Left ventricle myocardium superior (tissue), 1 donor: ENCODE data around the gene MAD1L1. TPM values are rescaled to one million over a fixed set of nuclear protein-coding genes. Genes with fewer than 3 reads are reported as not detected.
A peak's percentile ranks its signal among the peaks of the same experiment; 100 is the strongest.

Source experiments
- ATAC-seq: fragments of 200-7000 bp; cut with Tn5 transposase; one replicate; pipeline ENCODE4 v1.9.1; 2020; ENCODE audit warnings: mild to moderate bottlenecking, moderate library complexity
- DNase-seq: peaks from one replicate; pipeline ENCODE4 v3.0.0-alpha.2; 2020
- intact Hi-C: fragments of 100-400 bp; cut with micrococcal nuclease; formaldehyde crosslinking; loops from one replicate; pipeline ENCODE4 v1.11.0; 2022
- total RNA-seq: library from RNA; stranded (reverse); fragmentation: NEBNext Ultra II Directional; extraction: Animal tissue kit (Norgen Biotek cat#: 25700); gene quantifications from one replicate; pipeline ENCODE4 v1.2.1, GENCODE V29; 2021
- donor health status: DM: no; HTN: yes; CAD: no; lungs with severe emphysema.

The MAD1L1 gene
- total RNA-seq, 1 donor from 2014 or later: 19.1 TPM

DNA sequence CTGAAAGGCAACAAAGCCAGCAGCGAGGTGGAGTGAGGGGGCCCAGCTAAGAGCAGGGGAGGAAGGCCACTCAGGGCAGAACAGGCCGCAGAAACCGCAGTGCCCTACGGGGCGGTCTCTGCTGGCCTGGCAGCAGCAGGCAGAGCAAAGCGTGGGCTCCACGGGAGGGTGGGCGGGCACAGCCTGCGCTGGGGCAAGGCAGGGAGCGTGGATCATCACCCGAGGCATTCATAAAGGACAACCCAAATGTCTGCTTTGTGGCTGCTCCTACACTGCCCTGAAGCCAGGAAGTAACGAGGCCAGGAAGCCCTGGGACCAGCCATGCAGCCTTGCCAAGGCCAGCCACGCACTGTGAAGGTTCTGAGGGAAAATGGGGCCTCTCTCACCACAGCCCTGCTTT, 127.5 kb downstream of the MAD1L1 start:
- DNase-seq (no peak), ATAC-seq (no peak)
- intact Hi-C loops: no loop called here

DNA sequence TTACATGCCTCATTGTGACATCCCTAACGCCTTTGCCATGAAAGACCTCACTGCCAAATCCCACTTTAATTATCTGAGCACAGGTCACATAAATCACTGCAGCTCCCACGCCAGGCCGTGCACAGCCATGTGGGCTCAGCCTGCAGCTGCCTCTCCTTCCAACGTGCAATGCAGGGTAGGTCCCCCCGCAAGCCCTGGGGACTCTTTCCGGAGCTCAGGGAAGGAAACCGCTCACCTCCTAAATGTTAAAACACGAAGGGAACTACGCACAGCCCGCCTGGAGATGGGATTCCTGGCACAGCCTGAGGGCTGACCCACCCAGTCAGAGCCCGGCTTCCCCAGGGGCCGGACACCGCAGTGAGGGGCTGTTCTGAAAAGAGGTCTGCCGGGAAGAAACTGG, 128.0 kb downstream of the MAD1L1 start:
- intact Hi-C loops: no loop called here
- ATAC-seq (no peak), DNase-seq (no peak)

DNA sequence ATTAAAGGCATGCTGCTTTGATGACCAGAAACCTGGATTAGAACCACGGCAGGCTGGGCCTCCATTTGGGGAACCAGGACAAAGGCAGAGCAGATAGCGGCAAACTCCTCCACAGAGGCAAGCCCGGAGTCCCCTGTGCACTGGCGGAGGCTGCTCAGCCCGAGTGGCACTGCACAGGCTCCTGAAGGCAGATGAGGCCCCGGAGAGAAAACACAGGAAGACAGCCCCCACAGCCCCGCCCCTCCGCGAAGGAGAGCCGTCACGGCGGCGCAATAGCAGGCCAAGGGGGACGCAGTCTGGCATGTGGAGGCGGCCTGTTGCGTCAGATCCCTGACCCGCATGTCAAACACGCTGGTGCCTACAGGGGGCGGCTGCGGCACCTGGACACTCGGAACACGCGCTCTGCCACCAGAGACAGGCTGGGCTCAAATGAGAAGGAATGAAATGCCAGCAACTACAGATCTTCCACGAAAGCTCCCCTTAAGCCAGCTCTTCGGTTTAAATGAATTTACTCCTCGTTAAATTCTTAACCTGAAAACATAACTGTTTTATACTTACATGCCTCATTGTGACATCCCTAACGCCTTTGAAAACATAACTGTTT, 128.5 kb downstream of the MAD1L1 start:
- ATAC-seq (peak; percentile 89), DNase-seq (peak; percentile 93)
- intact Hi-C loops: no loop called here

DNA sequence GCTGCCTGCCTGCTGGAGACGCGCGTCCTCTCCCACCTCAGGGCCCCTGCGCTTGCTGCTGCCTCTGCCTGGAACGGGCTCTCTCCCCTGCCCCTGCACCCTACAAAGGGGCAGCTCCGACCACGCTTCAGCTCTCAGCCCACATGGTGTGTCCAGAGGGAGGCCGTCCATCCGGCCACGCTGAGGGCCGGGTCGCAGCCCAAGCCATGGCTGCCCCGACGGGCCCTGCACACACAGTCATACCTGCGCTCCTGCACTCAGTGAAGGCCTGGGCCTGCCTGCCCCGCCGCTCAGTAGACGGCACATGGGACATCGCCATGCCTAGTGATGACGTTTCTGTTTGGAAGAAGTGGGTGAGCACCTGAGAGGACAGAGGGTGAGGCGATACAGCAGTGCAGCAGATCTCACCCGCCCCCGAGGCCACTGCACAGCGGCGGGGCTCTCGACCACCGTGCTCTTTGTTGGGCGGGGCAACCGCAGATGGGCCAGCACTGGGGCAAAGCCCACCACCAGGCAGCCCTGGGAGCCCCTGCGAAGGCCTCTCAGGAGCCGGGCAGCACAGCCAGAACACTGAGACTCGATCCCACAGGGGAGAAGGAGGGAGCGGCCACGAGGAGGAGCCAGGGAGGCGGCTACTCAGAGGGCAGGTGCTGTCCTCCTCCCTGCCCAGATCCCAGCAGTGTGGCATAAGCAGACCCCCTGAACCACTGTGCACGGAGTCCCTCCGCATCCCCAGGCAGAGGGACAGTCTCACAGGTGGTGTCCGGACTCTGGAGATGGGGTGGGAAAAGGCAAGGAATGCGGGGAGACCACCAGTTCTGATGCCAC, 129.5 kb downstream of the MAD1L1 start:
- ATAC-seq: no peak
- DNase-seq: no peak
- intact Hi-C loops: no loop called here

DNA sequence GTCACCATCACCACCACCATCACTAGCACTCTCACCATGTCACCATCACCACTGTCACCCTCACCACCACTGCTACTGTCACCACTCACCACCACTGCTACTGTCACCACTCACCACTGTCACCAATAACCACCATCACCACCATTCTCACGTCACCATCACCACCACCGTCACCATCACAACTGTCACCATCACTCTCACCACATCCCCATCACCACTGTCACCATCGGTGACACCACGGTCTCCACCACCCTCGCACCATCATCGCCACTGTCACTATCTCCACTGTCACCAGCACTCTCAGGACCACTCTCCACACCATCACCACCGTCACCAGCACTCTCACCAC, 130.4 kb downstream of the MAD1L1 start:
- intact Hi-C loops: no loop called here
- no peak for DNase-seq
- no peak for ATAC-seq

DNA sequence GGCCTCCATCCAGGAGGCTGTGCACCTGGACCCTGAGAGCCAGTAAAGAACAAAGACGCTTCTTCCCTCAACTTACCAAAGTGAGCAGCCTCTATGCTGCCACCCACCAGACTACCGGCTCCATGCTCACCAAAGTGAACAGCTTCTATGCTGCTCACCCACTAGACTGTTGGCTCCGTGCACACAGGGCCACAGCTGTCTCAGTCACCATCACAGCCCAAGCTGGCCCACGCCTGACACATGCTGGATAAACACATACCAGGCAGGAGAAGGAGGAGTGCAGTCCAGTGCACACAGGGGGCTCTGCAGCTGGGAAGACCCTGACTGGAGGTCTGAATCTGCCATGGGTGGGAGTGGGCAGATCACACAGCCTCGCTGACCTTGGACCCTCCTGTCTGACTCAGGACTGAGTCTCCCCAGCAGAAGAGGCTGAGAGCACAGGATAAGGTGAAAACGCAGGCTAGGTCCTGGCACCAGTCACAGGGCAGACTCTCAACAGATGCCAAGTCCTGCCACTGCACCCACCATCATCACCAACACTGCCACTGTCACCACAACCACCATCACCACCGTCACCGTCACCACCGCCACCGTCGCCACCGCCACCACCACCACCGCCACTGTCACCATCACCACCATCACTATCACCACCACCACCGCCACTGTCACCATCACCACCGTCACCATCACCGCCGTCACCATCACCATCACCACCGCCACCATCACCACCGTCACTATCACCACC, 130.9 kb downstream of the MAD1L1 start:
- no peak for DNase-seq
- no peak for ATAC-seq
- intact Hi-C loops: no loop called here

DNA sequence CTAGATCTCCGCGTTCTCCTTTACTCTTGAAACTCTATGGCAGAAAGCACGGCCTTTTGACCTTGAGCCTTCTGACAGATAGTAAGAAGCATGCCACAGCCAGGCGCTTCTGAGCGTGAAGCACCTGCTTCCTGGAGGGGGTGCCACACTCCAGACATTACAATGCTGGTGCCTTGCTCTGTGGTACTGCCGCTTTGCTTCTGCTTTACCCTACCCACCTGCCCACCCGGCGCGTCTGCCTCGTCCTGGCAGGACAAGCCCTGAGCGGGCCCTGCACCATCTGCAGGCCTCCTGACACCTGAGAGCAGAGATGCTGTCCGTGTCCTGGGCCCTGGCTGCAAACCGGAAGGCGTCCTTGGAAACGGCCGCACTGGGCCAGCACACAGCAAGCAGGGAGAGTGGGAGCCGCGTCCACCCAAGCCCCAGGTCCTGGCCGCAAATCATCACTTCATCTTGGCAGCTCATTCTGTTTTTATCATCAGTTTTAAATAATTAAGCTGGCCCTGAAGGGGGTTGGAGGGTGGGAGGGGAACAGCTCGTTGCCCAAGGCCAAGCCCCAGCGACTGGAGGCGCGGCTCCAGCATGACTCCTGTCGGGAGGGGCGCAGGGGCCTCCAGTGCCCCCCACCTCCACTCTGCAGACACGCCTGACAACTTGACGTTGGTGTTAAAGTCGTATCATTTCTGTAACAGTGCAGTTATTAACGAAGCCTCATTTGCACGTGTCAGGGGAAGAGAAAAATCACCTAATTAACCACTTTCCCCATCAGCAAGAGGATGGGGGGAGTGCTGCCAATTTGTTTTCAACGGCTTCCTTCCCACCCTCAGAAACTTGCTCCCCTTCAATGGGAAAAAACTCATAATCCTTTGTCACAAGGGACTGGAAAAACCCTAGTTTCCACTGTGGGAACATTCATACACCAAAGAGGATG, 132.2 kb downstream of the MAD1L1 start:
- peak; percentile 46 for ATAC-seq
- DNase-seq: no peak
- intact Hi-C loops: no loop called here

DNA sequence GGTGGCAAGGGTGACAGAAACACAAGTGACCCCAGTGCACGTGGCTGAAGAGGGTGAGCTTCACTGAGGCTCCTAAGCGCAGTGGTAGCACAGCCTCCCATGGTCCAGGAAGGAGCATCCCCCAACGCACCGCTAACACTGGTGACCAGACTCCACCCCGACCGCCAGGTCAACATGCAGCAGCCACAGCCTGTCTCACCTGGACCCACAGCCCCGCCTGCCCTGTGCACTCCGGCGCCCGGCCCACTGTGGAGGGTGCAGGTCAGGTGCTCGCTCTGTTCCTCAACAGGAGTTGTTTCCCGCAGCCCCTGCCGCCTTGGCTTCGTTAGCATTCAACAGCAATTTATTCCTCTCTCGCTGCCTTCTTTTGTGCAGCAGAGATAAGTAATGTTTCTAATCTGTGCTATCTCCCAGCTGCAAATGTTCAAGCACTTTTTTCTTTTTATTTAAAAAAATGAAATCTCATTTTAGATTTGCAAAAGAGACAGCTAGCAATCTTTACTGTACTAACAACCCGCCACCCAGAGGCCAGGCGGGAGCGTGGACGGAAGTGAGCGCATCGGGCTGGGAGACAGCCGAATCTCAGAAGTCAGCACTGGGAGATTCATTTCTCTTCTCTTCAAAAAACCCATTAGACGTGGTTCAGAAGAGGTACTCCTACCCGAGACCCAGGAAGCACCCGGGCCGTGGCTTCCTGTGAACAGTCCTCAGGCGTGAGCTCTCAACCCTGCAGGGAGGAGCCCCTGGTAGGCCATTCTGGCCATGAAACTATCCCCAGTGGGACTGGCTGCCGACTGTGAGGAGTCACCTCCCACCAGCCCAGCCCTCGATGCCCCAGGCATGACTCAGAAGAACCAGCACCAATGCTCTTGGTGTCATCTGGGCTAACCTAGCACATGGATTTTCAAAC, 133.4 kb downstream of the MAD1L1 start:
- DNase-seq (no peak), ATAC-seq (no peak)
- intact Hi-C loops: no loop called here

DNA sequence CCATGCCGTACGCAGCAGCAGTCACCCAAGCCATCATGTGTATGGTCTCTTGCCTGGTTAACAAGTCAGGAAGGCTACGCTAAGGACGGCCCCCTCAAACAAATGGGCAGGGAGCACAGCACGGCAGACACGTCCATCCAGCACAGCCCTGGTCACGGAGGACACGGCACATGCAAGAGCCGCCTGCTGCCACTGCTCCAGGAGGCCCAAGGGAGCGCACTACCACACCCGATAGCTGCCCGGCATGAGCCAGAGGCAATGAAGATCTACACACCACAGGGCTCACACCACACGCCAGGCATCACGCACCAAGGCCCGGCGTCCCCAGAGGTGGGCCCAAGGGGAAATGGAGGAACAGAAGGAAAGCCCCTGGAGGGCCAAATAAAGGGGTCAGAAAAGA, 134.2 kb downstream of the MAD1L1 start:
- ATAC-seq: no peak
- intact Hi-C loops: no loop called here
- DNase-seq: no peak

DNA sequence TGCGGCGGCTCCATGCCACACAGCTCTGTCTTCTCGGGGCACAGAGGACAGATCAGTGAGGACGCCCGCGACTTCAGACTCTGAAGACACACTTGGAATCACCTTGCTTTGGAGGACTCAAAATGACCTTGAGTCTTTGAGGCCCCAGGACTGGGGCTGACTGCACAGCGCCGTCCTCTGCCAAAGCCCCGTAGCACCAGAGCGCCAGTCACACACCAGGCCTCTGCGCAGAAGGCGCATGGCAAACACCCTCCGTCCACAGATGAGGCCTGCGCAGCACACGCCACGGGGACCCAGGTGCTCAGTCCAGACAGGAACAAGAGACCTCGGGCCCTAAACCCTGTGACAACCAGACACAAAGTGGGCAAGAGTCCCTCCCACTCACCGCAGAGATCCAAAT, 134.7 kb downstream of the MAD1L1 start:
- intact Hi-C loops: no loop called here

DNA sequence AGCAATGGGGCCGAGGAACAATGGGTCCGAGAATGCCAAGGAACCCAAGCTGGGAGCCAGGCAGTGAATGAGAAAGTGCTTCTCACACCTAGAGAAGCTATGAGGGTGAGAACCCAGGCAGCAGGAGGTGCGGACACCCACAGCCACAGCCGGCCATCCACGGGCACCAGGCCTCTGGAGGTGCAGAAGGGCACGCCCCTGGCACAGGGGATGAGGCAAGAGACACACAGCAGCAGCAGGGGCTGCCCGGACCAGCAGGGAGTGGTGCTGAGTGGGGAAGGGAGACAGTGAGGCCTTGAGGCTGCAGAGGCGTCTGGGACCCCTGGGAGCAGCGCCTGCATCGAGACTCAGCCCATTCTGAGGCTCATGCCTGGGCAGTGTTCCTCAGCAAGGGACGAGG, 135.3 kb downstream of the MAD1L1 start:
- DNase-seq (no peak), ATAC-seq (no peak)
- intact Hi-C loops: no loop called here

More for the DNA sequence above, 134.7 kb downstream of the MAD1L1 start:
- ATAC-seq (no peak), DNase-seq (no peak)

DNA sequence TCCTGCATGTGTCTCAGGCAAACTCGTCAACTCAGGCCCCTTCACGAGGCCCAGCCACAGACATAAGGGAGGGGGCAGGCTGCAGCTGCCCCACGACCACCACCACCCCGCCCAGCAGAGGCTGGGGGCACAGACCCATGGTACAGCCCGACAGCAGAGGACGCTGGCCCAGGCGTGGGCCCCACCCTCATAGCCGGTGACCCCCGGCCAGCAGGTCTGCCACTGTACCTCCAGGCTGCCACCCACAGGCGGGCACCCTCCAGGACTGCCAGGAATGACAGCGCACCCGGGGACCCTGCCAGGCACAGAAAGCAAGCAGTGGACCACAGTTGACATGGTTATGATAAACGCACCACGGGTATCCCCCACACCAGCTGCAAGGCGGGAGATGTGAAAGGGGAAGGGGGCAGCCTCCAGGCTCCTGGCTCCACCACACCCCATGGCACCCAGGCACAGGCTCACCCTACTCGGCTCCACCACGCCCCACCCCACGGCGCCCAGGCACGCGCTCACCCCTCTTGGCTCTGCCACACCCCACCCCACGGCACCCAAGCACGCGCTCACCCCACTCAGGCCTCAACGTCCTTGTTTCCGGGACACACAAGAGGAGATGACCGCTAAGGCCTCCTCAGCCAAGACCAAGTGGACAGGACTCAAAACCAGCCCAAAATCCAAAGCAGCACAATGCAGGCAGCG, 135.9 kb downstream of the MAD1L1 start:
- intact Hi-C loops: no loop called here
- ATAC-seq (no peak), DNase-seq (no peak)

DNA sequence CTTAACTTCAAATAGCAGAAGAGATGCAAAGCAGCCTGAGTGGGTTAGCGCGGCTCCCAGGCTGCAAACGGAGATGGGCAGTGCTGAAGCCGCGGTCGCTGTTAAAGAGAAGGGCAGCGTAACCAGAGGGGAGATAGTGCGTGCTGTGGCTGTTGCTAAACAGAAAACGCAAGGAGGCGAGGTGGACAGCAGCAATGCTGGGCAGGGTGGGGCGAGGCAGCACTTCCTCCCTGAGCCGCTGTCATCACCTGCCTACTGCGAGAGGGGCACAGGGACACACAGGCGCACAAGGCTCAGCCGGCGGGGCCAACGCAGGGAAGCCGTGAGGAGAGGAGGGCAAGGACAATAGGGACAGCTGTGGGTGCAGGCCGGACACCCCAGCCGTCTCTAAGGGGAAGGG, 137.3 kb downstream of the MAD1L1 start:
- intact Hi-C loops: no loop called here
- no peak for ATAC-seq

DNA sequence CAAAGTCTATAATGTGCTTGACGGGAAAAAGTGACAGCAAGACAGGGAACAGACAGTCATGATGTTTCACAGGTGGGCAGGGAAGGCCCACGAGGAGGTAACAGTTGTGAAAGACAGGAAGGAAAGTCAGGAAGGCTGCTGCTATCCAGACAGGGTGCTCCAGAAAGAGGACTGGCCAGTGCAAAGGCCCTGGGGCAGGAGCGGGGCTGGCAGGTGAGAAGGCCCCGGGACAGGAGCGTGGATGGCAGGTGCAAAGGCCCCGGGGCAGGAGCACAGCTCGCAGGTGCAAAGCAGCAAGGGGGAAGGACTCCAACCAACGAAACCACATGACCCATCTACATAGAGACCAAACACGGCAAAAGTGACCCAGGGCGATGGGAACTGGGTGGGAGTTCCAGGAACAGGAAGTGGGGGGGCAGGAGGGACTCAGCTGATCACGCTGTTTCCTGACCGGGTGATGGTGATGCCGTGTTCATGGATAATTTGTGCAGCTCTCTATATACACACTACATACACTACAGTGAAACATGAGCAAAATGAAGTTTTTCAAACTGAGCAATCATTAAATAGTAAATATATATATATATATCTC, 138.2 kb downstream of the MAD1L1 start:
- DNase-seq (no peak), ATAC-seq (no peak)
- intact Hi-C loops: no loop called here

More for the DNA sequence above, 137.3 kb downstream of the MAD1L1 start:
- no peak for DNase-seq

DNA sequence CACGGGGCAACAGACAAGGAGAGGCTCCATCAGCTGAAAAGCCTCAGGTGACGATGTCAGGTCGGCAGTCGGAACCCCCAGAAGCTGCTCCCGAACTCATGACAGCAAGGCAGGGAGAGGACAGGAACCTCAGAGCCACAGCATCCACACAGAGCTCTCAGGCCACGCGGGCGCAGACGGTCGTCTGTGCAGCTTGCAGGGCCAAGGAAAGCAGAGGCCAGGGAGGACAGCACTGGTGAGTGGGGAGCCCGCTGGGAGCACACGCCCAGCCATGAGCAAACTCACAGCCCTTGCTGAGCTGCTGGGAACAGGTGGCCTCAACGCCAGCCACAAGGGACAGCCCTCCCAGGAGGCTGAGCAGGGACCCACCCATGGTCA, 138.9 kb downstream of the MAD1L1 start:
- no peak for ATAC-seq
- intact Hi-C loops: no loop called here
- no peak for DNase-seq

DNA sequence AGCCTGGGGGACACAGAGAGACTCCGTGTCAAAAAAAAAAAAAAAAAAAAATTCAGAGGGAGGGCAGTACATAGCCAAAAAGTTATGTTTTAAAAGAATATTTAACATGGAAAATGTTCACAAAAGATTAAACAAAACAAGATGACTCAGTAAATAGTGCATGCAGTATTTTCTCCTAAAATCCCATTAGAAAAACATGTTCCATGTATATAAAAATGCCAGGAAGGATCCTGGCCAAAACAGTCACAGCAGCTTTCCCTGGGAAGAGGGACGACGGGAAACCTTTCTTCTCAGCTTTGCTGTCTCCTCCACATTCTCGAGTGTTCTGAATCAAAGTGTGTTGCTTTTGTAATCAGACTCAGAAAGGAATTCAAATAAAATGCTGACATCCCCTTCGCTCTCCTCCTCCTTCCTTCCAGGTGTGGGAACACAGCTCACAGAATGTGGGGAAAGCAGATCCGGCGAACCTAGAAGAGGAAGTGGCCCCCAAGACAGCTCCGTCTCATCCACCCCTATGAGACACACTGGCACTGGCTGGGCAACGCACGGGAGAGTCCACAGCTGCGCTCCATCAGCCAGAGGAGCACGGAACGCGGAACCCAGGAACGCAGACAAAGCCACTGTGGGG, 139.4 kb downstream of the MAD1L1 start:
- ATAC-seq (no peak), DNase-seq (no peak)
- intact Hi-C loops: no loop called here

DNA sequence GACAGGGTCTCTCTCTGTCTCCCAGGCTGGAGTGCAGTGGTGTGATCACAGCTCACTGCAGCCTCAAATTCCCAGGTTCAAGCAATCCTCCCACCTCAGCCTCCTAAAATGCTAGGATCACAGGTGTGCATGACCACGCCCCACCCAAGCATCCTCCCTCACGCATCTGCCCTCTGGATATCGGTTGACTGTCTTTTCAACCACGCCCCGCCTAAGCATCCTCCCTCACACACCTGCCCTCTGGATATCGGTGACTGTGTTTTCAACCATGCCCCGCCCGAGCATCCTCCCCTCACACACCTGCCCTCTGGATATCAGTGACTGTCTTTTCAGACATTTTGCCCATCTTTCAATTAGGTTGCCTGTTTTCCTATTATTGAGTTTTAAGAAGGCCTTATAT, 140.5 kb downstream of the MAD1L1 start:
- intact Hi-C loops: no loop called here
- DNase-seq (no peak), ATAC-seq (no peak)
